ENCODE results near the gene MAPK12.
"Not testable (repeated sequence)": the region's sequence is repeated elsewhere in the genome, so short reads cannot be mapped to it uniquely, and the experiment has no call there.

MAPK12 gene

DNA sequence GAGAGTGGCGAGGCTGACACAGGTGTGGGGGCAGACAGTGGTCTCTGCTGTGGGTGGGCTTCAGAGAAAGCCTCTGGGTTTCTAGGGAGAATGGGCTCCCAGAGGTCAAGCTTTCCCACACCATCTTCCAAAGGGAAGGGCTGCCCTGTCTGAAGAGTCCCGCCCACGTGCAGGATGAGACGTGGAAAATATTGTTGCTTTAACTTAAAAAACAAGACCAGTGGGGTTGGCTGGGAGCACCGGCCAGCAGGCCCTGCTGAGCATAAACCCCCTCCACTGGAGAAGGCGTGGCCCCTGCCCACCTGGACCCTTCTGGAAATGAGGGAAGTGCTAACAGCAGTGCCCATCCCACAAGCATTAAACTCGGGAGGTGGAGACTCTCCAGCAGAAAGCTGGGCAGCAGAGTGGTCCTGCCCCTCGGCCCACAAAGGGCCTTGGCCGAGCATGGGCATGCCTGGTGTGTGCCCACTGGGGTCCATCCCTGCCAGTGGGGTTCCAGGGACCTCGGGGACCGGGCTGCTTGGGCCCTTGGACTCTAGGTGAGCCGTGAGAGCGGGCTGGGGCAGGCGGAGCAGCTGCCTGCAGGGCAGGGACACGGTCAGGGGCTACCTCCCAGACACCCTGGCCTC, 45.3 kb downstream of the MAPK12 start:
- DNase-seq (ENCODE audit: low read depth, low spot score): no peak

GRCh38 chr22:50215297-50216054, 46.0 kb downstream of the MAPK12 start:
- no peak for DNase-seq (ENCODE audit: low read depth, low spot score)

GRCh38 chr22:50213263-50213662, 48.2 kb downstream of the MAPK12 start:
- DNase-seq (ENCODE audit: low read depth, low spot score): no peak

GRCh38 chr22:50211147-50211546, 50.3 kb downstream of the MAPK12 start:
- no peak for DNase-seq (ENCODE audit: low read depth, low spot score)

- DNase-seq (ENCODE audit: low read depth, low spot score): no peak
Measured at GRCh38 chr22:50210378-50211139, 50.9 kb downstream of the MAPK12 start.

GRCh38 chr22:50209893-50210292, 51.6 kb downstream of the MAPK12 start:
- DNase-seq (ENCODE audit: low read depth, low spot score): no peak

- DNase-seq (ENCODE audit: low read depth, low spot score): no peak
Measured at GRCh38 chr22:50208939-50209892, 52.3 kb downstream of the MAPK12 start.

- no peak for DNase-seq (ENCODE audit: low read depth, low spot score)
Measured at GRCh38 chr22:50208430-50208938, 53.0 kb downstream of the MAPK12 start.

GRCh38 chr22:50207383-50208140, 53.9 kb downstream of the MAPK12 start:
- no peak for DNase-seq (ENCODE audit: low read depth, low spot score)

- no peak for DNase-seq (ENCODE audit: low read depth, low spot score)
Measured at GRCh38 chr22:50206599-50206998, 54.9 kb downstream of the MAPK12 start.

- DNase-seq (ENCODE audit: low read depth, low spot score): no peak
Measured at GRCh38 chr22:50205781-50206569, 55.5 kb downstream of the MAPK12 start.

DNA sequence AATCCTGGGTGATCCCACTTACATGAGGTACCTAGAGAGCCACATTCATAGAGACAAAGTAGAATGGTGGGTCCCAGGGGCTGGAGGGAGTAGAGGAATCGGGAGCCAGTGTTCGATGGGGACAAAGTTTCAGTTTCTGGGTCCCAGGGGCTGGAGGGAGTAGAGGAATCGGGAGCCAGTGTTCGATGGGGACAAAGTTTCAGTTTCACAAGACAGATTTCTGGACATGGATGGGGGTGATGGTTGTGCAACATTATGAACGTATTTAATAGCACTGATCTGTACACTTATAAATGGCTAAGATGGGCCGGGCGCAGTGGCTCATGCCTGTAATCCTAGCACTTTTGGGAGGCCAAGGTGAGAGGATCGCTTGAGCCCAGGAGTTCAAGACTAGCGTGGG, 56.5 kb downstream of the MAPK12 start:
- DNase-seq (ENCODE audit: low read depth, low spot score): not testable (repeated sequence)

DNA sequence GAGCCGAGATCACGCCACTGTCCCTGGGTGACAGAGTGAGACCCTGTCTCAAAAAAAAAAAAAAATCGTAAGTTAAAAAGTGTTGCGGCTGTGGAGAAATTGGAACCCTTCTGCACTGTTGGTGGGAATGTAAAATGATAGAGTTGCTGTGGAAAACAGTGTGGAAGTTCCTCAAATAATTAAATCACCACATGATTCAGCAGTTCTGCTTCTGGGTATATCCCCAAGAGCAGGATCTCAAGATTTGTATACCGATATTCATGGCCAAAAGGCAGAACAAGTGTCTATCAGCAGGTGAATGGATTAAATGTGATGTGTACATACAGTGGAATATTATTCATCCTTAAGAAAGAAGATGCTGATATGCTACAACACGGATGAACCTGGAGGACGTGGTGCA, 56.9 kb downstream of the MAPK12 start:
- no peak for DNase-seq (ENCODE audit: low read depth, low spot score)

- no peak for DNase-seq (ENCODE audit: low read depth, low spot score)
Measured at GRCh38 chr22:50203288-50203687, 58.2 kb downstream of the MAPK12 start.
